C4-2B (cell line): ENCODE data around the gene TMA16.

Source experiments
- H3K27ac ChIP-seq: fragments of 450-650 bp; 2 replicates; pipeline ENCODE4 v1.5.1; 2017
- ZFX ChIP-seq: fragments of 450-650 bp; IDR thresholded peaks from 2 replicates; pipeline ENCODE4 v1.6.1; 2017
- TF ChIP-seq, protein P1 (sequence below): fragments of 450-650 bp; conservative IDR thresholded peaks from 2 replicates; pipeline ENCODE4 v1.5.1; 2017; ENCODE audit warnings: mild to moderate bottlenecking

The TMA16 gene

DNA sequence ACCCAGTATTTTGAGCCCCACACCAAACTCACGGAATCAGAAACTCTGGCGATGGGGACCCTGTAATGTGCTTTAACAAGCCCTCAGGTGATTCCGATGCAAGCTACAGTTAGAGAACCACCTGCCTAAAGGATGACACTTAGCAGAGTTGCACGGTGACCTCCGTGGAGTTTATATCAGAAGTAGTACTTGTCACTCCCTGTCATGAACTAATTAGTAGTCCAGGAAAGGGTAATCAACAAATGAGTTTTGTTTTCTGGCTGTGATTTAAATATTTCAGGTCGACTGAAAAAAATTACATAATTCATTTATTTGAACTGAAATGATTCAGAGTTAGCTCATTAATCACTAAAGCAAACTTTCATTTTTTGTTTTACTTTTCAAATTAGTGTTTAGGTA, 56.4 kb downstream of the TMA16 start:
- TF ChIP-seq, protein P1, sequence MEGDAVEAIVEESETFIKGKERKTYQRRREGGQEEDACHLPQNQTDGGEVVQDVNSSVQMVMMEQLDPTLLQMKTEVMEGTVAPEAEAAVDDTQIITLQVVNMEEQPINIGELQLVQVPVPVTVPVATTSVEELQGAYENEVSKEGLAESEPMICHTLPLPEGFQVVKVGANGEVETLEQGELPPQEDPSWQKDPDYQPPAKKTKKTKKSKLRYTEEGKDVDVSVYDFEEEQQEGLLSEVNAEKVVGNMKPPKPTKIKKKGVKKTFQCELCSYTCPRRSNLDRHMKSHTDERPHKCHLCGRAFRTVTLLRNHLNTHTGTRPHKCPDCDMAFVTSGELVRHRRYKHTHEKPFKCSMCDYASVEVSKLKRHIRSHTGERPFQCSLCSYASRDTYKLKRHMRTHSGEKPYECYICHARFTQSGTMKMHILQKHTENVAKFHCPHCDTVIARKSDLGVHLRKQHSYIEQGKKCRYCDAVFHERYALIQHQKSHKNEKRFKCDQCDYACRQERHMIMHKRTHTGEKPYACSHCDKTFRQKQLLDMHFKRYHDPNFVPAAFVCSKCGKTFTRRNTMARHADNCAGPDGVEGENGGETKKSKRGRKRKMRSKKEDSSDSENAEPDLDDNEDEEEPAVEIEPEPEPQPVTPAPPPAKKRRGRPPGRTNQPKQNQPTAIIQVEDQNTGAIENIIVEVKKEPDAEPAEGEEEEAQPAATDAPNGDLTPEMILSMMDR = no peak
- TF ChIP-seq ZFX = no peak

DNA sequence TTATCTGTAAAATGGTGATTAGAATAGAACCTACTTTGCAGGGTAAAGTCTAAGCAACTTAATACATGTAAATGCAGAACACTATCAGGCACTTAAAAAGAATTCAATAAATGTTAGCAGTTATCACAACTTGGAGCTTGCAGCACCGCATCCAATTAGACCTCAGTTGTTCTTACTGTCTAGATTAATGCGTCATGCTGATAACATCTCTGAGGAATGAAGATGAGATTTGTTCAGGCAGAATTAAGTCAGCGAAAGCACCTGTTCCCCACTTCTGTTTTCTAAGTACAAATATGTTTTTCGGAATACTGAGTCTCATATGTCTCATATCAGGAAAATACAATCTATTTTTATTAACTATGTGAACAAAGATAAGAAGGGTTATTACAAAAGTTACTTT, 58.7 kb downstream of the TMA16 start:
- H3K27ac ChIP-seq = no peak overlapping the region
- TF ChIP-seq, protein P1 = no peak
- no peak for TF ChIP-seq ZFX

More for the DNA sequence above, 56.4 kb downstream of the TMA16 start:
- no peak overlapping the region for H3K27ac ChIP-seq

DNA sequence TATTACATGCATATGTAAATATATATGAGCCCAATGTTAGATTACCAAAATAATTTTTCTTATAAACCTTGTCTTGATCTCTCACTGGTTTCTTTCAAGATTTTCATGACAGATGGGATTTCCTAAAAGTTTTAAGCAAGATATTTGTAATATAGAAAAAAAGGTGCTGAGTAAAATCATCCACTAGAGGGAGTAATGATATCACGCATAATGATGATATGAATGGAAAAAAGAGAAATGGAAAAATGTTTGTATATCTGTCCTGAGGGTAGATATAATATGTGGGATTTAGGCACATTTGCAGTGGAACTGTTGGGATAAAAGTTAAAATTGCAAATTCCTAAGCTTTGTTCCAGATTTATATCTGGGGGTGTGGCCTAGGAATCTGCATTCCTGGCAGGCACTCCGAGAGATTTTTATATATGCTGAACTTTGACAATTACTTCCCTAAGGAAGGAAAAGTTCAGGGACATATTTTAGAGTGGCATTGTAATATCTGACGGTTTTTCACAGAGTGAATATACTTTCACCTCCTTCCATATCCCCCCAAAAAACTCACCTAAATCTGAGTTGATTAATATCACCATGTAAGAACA, 60.5 kb downstream of the TMA16 start:
- TF ChIP-seq, protein P1 = peak; percentile 83
- no peak for TF ChIP-seq ZFX
- no peak overlapping the region for H3K27ac ChIP-seq

DNA sequence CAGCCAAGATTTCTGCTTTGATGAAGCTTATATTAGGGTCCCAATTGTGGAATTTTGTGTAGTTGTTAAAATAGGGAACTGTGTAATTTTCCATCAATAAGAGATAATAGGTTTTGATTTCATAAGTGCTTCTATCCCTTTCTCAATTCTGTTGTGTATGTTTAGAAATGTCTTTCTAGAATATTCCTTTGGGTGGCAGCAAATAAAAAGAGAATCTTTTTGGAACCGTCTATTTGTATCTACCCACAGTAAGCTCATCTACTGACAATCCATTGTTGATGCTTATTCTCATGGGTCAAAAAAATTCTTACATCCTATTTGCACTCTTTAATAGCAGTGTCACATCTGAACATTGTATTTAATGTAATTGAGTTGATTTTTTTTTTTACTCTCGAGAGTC, 61.7 kb downstream of the TMA16 start:
- TF ChIP-seq, protein P1 = peak; percentile 16; the same call in 1 of the 2 replicates
- no peak for TF ChIP-seq ZFX

DNA sequence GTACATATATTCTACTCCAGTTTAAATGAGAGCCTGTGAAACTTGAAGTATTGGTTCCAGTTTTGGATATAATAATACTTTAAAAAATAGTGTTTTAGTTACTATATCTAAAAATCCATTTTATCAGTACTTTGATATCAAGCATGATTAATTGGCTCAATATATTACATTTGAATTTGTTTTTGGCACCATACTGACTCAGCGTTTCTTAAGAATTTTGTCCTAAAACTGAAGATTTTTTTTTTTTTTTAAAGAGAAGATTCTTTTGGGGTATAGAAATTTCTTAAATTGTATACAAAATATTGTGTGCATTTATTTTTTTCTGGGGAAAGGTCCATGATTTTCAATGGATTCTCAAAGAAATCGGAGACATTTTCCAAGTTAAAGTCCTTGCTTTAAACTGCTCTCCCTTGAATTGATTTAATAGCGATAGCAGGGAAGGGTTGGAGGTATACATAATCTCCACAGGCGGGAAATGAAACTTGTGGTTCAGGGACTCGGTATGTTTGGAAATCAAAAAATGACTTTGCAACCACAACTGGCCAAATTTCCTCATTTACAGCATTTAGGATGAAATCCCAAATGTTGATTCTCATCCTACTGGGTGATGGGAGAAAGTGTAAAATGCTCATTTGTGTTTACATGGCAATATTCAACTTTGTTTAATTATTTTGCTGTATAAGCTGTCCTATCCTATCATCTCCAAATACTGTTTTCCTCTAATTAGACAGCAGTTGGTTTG, 62.3 kb downstream of the TMA16 start:
- TF ChIP-seq ZFX = no peak
- TF ChIP-seq, protein P1 = no peak

More for the DNA sequence above, 61.7 kb downstream of the TMA16 start:
- no peak overlapping the region for H3K27ac ChIP-seq

DNA sequence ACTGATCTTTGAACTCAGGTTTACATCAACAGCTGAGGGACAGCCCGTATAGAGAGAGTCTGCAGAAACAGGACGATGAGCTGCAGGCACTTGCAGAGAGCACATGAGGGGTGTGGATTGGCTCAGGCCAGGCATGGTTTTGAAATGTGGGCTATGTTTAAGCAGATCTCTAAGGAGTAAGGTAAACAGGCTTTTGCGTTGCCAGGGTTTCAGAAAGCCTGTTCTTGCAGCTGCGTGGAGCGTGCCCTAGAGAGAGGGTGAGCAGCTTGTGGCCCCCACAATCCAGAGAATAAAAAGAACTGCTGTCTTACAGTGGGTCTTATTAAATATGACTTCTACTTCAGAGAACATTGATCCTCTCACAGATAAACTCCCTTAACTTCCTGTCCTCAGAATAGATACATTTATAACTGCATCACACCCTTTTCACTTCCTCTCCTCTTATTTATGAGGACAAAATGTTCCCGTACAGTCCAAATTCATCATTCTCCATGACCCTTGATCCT, 64.1 kb downstream of the TMA16 start:
- H3K27ac ChIP-seq = no peak overlapping the region
- TF ChIP-seq, protein P1 = no peak
- no peak for TF ChIP-seq ZFX

More for the DNA sequence above, 62.3 kb downstream of the TMA16 start:
- H3K27ac ChIP-seq = no peak overlapping the region

DNA sequence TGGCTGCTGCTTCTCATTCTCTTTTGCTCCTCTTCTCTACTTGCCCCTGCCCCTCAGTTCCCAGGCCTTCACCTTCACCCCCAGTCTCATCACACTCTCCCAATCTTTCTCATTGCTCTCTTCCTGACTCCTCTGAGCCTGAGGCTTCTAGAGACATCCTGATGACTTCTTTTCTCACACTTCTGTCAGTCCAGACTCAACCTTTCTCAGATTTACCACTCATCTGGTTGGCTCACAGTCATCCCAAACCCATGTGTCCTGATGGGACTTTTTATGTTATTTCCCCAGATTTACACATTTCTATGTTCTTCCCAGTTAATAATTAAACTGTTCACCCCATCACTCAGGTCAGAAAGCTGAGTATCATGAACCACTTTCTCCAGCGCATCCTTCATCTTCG, 68.0 kb downstream of the TMA16 start:
- H3K27ac ChIP-seq = no peak overlapping the region
- TF ChIP-seq, protein P1 = no peak
- no peak for TF ChIP-seq ZFX
